Memory B cell (primary cell): ENCODE data around the gene MBNL1.

ENCODE experiments used
- ATAC-seq: fragments of 150-1000 bp; cut with Tn5 transposase; 2 replicates; pipeline ENCODE4 v1.10.0; 2021; ENCODE audit warnings: low read depth, mild to moderate bottlenecking, moderate library complexity
- DNase-seq, 2 donors: peaks; one replicate each; pipeline ENCODE4 v3.0.0; 2022; ENCODE audit warnings: low spot score in 2 of 2
- H3K27ac Mint-ChIP-seq: one replicate; pipeline ENCODE4 v1.8.0; 2022; ENCODE audit warnings: mild to moderate bottlenecking, moderate library complexity, mixed read lengths
- H3K27me3 Mint-ChIP-seq: one replicate; pipeline ENCODE4 v1.8.0; 2022; ENCODE audit warnings: mixed read lengths
- H3K36me3 Mint-ChIP-seq: one replicate; pipeline ENCODE4 v1.8.0; 2022; ENCODE audit warnings: mild to moderate bottlenecking, mixed read lengths
- H3K4me1 Mint-ChIP-seq: one replicate; pipeline ENCODE4 v1.8.0; 2022; ENCODE audit warnings: mixed read lengths
- H3K4me3 Mint-ChIP-seq: one replicate; pipeline ENCODE4 v1.8.0; 2022; ENCODE audit warnings: mild to moderate bottlenecking, moderate library complexity, mixed read lengths
- H3K9me3 Mint-ChIP-seq: one replicate; pipeline ENCODE4 v1.8.0; 2022; ENCODE audit warnings: mixed read lengths

The MBNL1 gene

GRCh38 chr3:152457500-152458375 lies 189.0 kb downstream of the MBNL1 start:
- no peaks in the 10 kb centered on the region for H3K27me3 Mint-ChIP-seq
- H3K9me3 Mint-ChIP-seq = no peaks in the 10 kb centered on the region
- no peak overlapping the region for H3K4me3 Mint-ChIP-seq
- H3K27ac Mint-ChIP-seq = peak overlapping the region; percentile 45
- H3K4me1 Mint-ChIP-seq = peaks cover 4% of the 10 kb centered on the region
- no peak for DNase-seq
- H3K36me3 Mint-ChIP-seq = peaks cover 16% of the 10 kb centered on the region
- ATAC-seq = no peak

DNA sequence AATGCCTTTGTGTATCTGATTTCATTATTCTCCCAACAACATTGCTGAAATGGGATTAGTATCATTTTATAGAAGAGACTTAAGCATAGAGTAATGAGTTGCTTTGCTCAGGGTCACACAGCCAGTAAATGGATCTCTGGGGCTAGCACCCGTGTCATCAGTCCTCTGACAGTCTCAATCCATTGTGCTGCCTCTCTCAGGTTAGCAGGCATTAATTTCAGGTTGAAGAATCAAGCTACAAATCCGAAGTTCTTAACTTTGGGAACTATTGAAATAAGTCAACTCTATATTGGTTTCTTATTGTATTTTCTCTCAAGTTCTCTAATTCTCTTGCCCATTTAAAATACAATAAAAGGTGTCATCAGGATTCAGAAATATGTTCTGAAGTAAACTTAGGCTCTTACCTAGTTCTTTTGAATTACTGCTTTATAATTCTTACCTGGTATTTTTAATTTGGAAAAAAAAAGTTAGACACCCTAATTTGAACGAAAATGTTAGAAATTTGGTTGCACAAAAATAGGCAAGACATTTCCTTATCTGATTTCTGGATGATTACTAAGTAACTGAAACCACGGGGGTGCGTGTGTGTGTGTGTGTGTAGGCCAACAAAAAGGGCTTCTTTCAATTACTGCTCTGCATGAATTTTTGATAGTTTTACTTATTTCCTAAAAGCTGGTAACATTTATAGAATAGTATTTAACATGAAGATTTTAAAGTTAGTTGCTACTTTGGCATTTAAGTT lies 189.8 kb downstream of the MBNL1 start:
- H3K9me3 Mint-ChIP-seq = no peaks in the 10 kb centered on the region
- ATAC-seq = no peak
- peak overlapping the region; percentile 24 for H3K27ac Mint-ChIP-seq
- no peak for DNase-seq
- H3K4me3 Mint-ChIP-seq = no peak overlapping the region
- peaks cover 15% of the 10 kb centered on the region for H3K36me3 Mint-ChIP-seq
- no peaks in the 10 kb centered on the region for H3K27me3 Mint-ChIP-seq
- peaks cover 5% of the 10 kb centered on the region for H3K4me1 Mint-ChIP-seq

DNA sequence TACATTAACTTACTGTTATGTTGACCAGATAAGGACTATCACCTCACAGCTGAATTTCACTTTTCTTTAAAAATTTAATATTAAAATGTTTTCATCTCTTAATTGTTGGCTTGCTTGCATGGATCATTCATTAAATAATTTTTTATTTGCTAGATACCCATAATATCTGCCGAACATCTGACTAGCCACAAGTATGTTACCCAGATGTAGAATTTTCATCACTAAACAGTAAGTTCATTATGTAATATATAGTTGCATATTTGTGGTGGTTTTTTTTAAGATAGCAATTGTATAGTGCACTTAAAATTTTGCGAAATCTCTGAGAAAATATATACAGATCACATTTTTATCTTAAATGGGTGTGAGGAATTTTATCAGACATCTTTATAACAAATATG lies 190.4 kb downstream of the MBNL1 start:
- Mint-ChIP-seq H3K4me3 (no peak overlapping the region), H3K4me1 (peaks cover 5% of the 10 kb centered on the region), H3K36me3 (peaks cover 16% of the 10 kb centered on the region), H3K9me3 (no peaks in the 10 kb centered on the region), H3K27ac (no peak overlapping the region), H3K27me3 (no peaks in the 10 kb centered on the region)
- no peak for DNase-seq
- ATAC-seq = no peak

GRCh38 chr3:152459572-152459971 lies 190.8 kb downstream of the MBNL1 start:
- no peaks in the 10 kb centered on the region for H3K9me3 Mint-ChIP-seq
- no peak for ATAC-seq
- no peak overlapping the region for H3K4me3 Mint-ChIP-seq
- H3K36me3 Mint-ChIP-seq = peaks cover 16% of the 10 kb centered on the region
- H3K27me3 Mint-ChIP-seq = no peaks in the 10 kb centered on the region
- no peak overlapping the region for H3K27ac Mint-ChIP-seq
- DNase-seq = no peak
- peaks cover 5% of the 10 kb centered on the region for H3K4me1 Mint-ChIP-seq

DNA sequence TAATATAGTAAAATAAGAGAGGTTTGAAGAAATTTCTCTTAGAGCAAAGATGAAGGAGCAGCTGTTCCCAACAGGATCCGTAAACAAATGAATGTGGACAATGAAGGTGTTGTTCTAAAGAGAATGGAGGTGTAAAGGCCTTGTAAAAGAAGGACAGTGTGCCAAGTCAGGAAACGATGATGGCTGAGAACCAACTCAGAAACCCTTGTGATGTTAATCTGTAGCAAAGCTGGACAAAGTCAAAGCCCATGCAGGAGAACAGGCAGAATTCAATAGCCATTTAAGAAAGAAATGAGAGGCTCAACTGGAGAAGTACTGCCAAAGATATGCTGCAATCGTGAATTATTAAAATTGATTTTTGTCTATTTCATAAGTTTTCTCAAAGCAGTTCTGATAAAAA lies 192.2 kb downstream of the MBNL1 start:
- ATAC-seq (no peak), DNase-seq (no peak)
- Mint-ChIP-seq H3K4me1 (peaks cover 5% of the 10 kb centered on the region), H3K36me3 (peaks cover 14% of the 10 kb centered on the region), H3K9me3 (no peaks in the 10 kb centered on the region), H3K27ac (peak overlapping the region; percentile 68), H3K4me3 (no peak overlapping the region), H3K27me3 (no peaks in the 10 kb centered on the region)

- no peak for DNase-seq
- H3K9me3 Mint-ChIP-seq = no peaks in the 10 kb centered on the region
- ATAC-seq = no peak
- peaks cover 13% of the 10 kb centered on the region for H3K36me3 Mint-ChIP-seq
- peaks cover 5% of the 10 kb centered on the region for H3K4me1 Mint-ChIP-seq
- H3K27me3 Mint-ChIP-seq = no peaks in the 10 kb centered on the region
- H3K4me3 Mint-ChIP-seq = no peak overlapping the region
- H3K27ac Mint-ChIP-seq = peak overlapping the region; percentile 68
These were observed 192.7 kb downstream of the MBNL1 start for GRCh38 chr3:152461460-152461859.

DNA sequence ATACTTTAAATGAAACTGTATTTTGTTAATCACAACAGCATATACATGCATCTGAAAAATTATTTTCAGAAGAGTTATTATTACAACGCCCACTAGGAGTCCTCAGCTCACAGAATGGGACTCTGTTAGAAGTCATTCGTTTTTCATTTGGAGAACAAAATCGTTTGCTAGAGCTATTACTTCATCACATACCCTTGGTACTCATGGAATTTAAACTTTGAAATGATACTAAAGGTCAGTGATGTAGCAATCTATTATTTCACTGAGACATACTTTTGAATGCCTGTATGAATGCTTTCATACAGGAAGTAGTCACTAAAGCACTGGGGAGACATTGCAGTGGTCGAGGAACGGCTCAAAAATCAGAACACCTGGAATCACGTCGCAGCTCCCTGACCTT lies 198.1 kb downstream of the MBNL1 start:
- H3K36me3 Mint-ChIP-seq = peaks cover 7% of the 10 kb centered on the region
- H3K4me3 Mint-ChIP-seq = no peak overlapping the region
- H3K27me3 Mint-ChIP-seq = no peaks in the 10 kb centered on the region
- DNase-seq (peak in 1 of 2 donors; percentile 38), ATAC-seq (peak; percentile 74)
- H3K27ac Mint-ChIP-seq = peak overlapping the region; percentile 23
- H3K9me3 Mint-ChIP-seq = no peaks in the 10 kb centered on the region
- H3K4me1 Mint-ChIP-seq = peaks cover 12% of the 10 kb centered on the region

DNA sequence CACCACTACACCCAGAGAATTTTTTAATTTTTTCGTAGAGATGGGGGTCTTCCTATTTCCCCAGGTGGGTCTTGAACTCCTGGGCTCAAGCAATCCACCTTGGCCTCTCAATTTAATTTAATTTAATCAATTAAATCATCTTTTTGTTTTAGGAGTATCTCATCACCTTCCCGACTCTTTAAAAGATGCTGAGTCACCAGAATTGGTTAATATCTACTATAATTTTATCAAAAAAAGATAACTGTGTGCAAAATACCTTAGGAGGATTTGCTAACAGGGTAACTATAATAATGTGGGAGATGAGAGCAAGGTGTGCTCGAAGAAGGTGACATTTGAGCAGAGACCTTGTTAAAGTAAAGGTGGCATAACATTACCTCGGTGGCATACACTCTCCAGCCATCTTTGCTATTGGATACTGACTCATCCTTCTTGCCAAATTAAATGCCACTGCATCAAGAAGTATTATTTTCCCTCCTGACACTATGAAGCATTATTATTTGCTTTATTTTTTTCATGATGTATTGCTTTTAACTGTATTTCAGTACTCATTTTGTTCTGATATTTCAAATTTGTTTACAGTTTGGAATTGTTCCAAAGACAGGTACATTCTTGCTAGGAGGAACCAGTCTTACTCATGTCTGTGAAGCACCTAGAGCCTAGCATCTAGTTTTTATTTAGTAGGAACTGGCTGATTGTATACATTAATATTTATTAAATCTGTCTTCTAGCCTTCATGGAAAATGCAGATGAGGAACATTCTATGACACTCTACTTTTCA lies 200.7 kb downstream of the MBNL1 start:
- H3K27me3 Mint-ChIP-seq = no peaks in the 10 kb centered on the region
- H3K36me3 Mint-ChIP-seq = peaks cover 6% of the 10 kb centered on the region
- peaks cover 21% of the 10 kb centered on the region for H3K4me1 Mint-ChIP-seq
- ATAC-seq = no peak
- peak overlapping the region; percentile 69 for H3K27ac Mint-ChIP-seq
- no peaks in the 10 kb centered on the region for H3K9me3 Mint-ChIP-seq
- H3K4me3 Mint-ChIP-seq = no peak overlapping the region
- DNase-seq = no peak

DNA sequence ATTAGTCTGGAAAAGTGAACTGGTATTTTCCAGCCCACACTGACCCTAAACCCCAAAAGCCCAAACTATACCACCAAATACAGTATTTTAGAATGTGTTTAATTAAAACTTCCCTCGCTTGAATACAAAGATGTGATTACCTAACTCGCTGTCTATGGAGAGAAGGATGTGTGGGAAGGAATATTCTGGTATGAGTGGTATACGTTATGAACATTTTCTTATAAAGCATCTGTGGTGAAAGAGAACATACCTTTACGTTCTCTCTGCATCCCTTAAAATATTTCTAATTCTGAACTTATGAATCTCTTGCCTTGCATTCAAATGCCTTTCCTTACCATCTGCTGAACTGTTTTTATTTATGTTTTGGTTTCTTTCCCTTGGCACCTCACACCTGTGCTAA lies 201.4 kb downstream of the MBNL1 start:
- Mint-ChIP-seq H3K9me3 (no peaks in the 10 kb centered on the region), H3K27ac (peak overlapping the region; percentile 69), H3K27me3 (no peaks in the 10 kb centered on the region), H3K4me3 (no peak overlapping the region), H3K4me1 (peaks cover 21% of the 10 kb centered on the region), H3K36me3 (peaks cover 3% of the 10 kb centered on the region)
- no peak for DNase-seq
- no peak for ATAC-seq

DNA sequence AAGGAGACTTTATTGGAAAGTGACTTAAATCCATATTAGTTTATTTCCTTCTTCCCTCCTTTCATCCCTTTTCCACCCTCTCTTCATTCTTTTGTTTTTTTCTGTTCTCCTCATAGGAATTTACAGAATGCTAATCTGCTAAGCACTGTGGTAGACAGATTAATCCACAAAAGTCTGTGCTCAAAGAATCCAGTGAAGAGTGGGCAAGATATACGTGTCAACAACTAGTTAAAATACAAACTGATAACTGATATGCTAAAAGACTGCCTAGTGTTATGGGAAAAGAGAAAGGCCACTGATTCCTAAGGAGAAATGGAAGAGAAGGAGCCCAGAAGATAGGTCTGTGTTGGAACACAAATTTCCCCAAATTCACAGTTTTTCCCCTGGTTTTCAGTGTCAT lies 202.2 kb downstream of the MBNL1 start:
- Mint-ChIP-seq H3K27me3 (no peaks in the 10 kb centered on the region), H3K36me3 (peaks cover 3% of the 10 kb centered on the region), H3K9me3 (no peaks in the 10 kb centered on the region), H3K4me1 (peaks cover 21% of the 10 kb centered on the region), H3K27ac (peak overlapping the region; percentile 58), H3K4me3 (no peak overlapping the region)
- DNase-seq (no peak), ATAC-seq (no peak)

- Mint-ChIP-seq H3K27me3 (no peaks in the 10 kb centered on the region), H3K4me3 (peak overlapping the region; percentile 75), H3K9me3 (no peaks in the 10 kb centered on the region), H3K4me1 (peaks cover 19% of the 10 kb centered on the region), H3K27ac (peak overlapping the region; percentile 93), H3K36me3 (no peaks in the 10 kb centered on the region)
- ATAC-seq = peak; percentile 84
- DNase-seq = peak; percentile 61 to 68
These were observed 203.3 kb downstream of the MBNL1 start for GRCh38 chr3:152471814-152472671.

- H3K4me1 Mint-ChIP-seq = peaks cover 19% of the 10 kb centered on the region
- H3K4me3 Mint-ChIP-seq = peak overlapping the region; percentile 71
- no peak for ATAC-seq
- H3K27me3 Mint-ChIP-seq = no peaks in the 10 kb centered on the region
- H3K27ac Mint-ChIP-seq = peak overlapping the region; percentile 93
- H3K36me3 Mint-ChIP-seq = no peaks in the 10 kb centered on the region
- no peak for DNase-seq
- H3K9me3 Mint-ChIP-seq = no peaks in the 10 kb centered on the region
These were observed 203.9 kb downstream of the MBNL1 start for GRCh38 chr3:152472672-152472954.

DNA sequence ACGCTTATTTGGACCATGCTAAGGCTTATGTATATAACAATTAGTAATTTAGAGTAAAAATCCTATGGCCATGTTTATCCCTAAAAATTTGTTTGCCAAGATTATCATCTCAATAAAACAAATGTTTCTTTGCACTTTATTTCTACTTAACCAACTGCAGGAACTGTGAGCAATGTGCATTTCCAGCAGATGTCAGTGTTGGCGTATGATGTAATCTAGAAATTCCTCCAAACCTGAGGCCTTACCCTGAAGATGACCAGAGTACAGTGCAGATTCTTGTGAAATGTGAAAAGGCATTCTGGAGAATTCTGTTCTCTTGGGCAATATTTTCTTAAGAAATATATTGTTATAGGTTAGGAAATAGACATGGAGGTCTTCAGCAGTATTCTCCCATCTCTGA lies 205.9 kb downstream of the MBNL1 start:
- no peaks in the 10 kb centered on the region for H3K9me3 Mint-ChIP-seq
- DNase-seq (no peak), ATAC-seq (no peak)
- H3K4me3 Mint-ChIP-seq = no peak overlapping the region
- no peaks in the 10 kb centered on the region for H3K27me3 Mint-ChIP-seq
- peaks cover 19% of the 10 kb centered on the region for H3K4me1 Mint-ChIP-seq
- no peak overlapping the region for H3K27ac Mint-ChIP-seq
- no peaks in the 10 kb centered on the region for H3K36me3 Mint-ChIP-seq
